ENCODE measurements around the gene LPCAT2.

GRCh38 chr16:55562936-55563335 is 54.1 kb downstream of the LPCAT2 start:
- TF ChIP-seq EZH2 (IDR thresholded peaks at IDR 0.05; ENCODE audit: borderline replicate concordance, low read length) (no peak), CTCF (conservative IDR thresholded peaks at IDR 0.05 in 1 of 2, IDR thresholded peaks at IDR 0.05 in 1 of 2; ENCODE audit: extremely low read depth in 1 of 2, insufficient read depth in 1 of 2, low read depth in 1 of 2, low read length in 2 of 2) (no peak)

Measured in mammary epithelial cell (primary cell).